ENCODE results near the gene RBFOX1. TPM values are rescaled to one million over a fixed set of nuclear protein-coding genes. Genes with fewer than 3 reads are reported as not detected.
A peak's percentile ranks its signal among the peaks of the same experiment; 100 is the strongest.

The RBFOX1 gene
- total RNA-seq, 2 experiments from 2014 or later, result not detected

DNA sequence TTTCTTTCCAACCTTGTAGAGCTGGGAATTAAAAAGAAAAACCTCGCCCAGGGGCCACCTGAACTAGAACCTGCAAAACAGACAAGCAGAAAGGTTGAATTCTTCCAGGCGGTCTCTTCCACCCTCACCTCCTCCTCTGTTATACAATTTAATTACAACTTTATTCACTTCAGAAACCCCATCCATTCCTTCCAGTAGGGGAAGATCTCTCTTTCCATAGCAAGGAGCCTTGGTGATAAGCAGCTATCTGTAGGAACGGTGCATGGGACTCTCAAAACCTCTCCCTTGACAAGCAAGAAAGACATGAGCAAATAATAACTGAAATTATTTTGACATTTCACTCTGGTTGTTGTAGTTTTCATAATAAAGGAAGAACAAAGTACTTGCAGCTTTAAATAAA lies 176.0 kb downstream of the RBFOX1 start:
- no peaks in the 10 kb centered on the region for H3K36me3 Mint-ChIP-seq
- no peak for DNase-seq
- intact Hi-C loops (cut with micrococcal nuclease), result no loop called here
- H3K9me3 Mint-ChIP-seq, result peaks cover 23% of the 10 kb centered on the region
- no peak overlapping the region for H3K27ac Mint-ChIP-seq
- POLR2A ChIA-PET, result no interaction called here
- CTCF ChIA-PET, result no interaction called here
- H3K4me3 Mint-ChIP-seq, result no peak overlapping the region
- no peaks in the 10 kb centered on the region for H3K4me1 Mint-ChIP-seq (ENCODE audit: low read depth)
- H3K27me3 Mint-ChIP-seq, result no peaks in the 10 kb centered on the region

DNA sequence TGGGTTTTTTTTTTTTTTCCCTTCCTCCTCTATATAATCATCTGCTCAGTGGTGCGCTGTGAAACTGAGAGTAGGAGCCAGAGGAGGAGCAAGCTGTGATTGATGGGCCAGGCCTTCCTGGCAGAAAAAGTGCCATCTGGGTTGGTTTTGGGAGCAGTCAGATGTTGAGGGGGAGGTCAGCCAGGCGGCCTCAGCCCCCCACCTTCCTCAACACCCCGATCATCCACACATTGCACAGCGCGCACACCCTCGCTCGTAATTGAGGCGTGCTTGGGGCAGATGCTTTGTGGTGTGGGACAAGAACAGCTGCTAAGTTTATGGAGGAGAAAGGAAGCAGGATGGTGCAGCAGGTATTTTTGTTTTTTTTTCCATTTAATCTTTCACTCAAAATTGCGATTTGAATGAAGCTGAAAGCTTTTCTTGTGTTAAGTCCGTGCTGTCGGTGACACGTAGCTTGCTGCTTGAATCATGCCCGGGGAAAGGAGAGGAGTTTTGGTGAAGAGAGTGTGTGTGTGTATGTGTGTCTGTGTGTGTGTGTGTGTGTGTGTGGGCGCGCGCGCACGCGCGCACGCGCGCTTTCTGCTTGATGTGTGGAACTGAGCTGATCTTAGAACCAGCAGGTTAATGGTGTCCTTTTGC lies 177.4 kb downstream of the RBFOX1 start:
- Mint-ChIP-seq H3K4me3 (no peak overlapping the region), H3K27ac (no peak overlapping the region), H3K27me3 (no peaks in the 10 kb centered on the region), H3K9me3 (peaks cover 28% of the 10 kb centered on the region), H3K36me3 (no peaks in the 10 kb centered on the region), H3K4me1 (ENCODE audit: low read depth) (no peaks in the 10 kb centered on the region)
- CTCF ChIA-PET, result no interaction called here
- POLR2A ChIA-PET, result interaction anchor here (0.6 kb wide), 1 partner anchor 358 kb away, joined by 3 read pairs; no protein-coding TSS in a partner anchor
- intact Hi-C loops (cut with micrococcal nuclease), result no loop called here
- DNase-seq, result no peak

GRCh38 chr16:7511549-7512260 lies 179.1 kb downstream of the RBFOX1 start:
- no peaks in the 10 kb centered on the region for H3K4me1 Mint-ChIP-seq (ENCODE audit: low read depth)
- H3K27ac Mint-ChIP-seq, result no peak overlapping the region
- ChIA-PET POLR2A (no interaction called here), CTCF (no interaction called here)
- DNase-seq, result no peak
- intact Hi-C loops (cut with micrococcal nuclease), result no loop called here
- H3K9me3 Mint-ChIP-seq, result peaks cover 30% of the 10 kb centered on the region
- H3K4me3 Mint-ChIP-seq, result no peak overlapping the region
- no peaks in the 10 kb centered on the region for H3K36me3 Mint-ChIP-seq
- no peaks in the 10 kb centered on the region for H3K27me3 Mint-ChIP-seq

DNA sequence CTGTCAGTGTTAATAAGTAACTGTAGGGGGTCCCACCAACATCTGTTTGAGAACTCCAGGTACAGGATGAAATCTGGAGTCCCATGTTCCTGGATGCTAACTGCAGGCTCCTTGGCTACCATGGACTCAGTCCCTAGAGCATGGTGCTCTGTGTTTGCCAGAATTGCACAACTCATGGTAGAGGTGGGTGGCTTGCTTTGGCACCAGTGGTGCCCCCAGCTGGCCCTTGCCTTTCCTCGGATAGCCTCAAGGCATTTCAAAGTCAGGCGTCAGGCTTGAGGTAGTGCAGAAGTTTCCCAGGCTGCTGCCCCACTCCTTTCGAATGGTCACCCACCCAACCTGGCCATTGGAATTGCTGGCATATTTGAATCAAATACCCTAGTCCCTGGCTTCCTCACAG lies 179.9 kb downstream of the RBFOX1 start:
- DNase-seq, result no peak
- intact Hi-C loops (cut with micrococcal nuclease), result no loop called here
- H3K36me3 Mint-ChIP-seq, result no peaks in the 10 kb centered on the region
- no peak overlapping the region for H3K4me3 Mint-ChIP-seq
- CTCF ChIA-PET, result no interaction called here
- no peak overlapping the region for H3K27ac Mint-ChIP-seq
- H3K4me1 Mint-ChIP-seq (ENCODE audit: low read depth), result no peaks in the 10 kb centered on the region
- POLR2A ChIA-PET, result no interaction called here
- no peaks in the 10 kb centered on the region for H3K27me3 Mint-ChIP-seq
- H3K9me3 Mint-ChIP-seq, result peaks cover 30% of the 10 kb centered on the region

- Mint-ChIP-seq H3K36me3 (no peaks in the 10 kb centered on the region), H3K9me3 (peaks cover 30% of the 10 kb centered on the region), H3K4me1 (ENCODE audit: low read depth) (no peaks in the 10 kb centered on the region), H3K27me3 (no peaks in the 10 kb centered on the region), H3K4me3 (no peak overlapping the region), H3K27ac (no peak overlapping the region)
- intact Hi-C loops (cut with micrococcal nuclease), result no loop called here
- ChIA-PET CTCF (no interaction called here), POLR2A (no interaction called here)
- DNase-seq, result peak; percentile 9
These were observed 180.8 kb downstream of the RBFOX1 start for GRCh38 chr16:7513429-7513828.

GRCh38 chr16:7515543-7515942 lies 182.9 kb downstream of the RBFOX1 start:
- no peaks in the 10 kb centered on the region for H3K4me1 Mint-ChIP-seq (ENCODE audit: low read depth)
- ChIA-PET CTCF (no interaction called here), POLR2A (no interaction called here)
- no peaks in the 10 kb centered on the region for H3K36me3 Mint-ChIP-seq
- H3K27me3 Mint-ChIP-seq, result no peaks in the 10 kb centered on the region
- H3K9me3 Mint-ChIP-seq, result peaks cover 26% of the 10 kb centered on the region
- no peak for DNase-seq
- intact Hi-C loops (cut with micrococcal nuclease), result no loop called here
- H3K4me3 Mint-ChIP-seq, result no peak overlapping the region
- no peak overlapping the region for H3K27ac Mint-ChIP-seq

DNA sequence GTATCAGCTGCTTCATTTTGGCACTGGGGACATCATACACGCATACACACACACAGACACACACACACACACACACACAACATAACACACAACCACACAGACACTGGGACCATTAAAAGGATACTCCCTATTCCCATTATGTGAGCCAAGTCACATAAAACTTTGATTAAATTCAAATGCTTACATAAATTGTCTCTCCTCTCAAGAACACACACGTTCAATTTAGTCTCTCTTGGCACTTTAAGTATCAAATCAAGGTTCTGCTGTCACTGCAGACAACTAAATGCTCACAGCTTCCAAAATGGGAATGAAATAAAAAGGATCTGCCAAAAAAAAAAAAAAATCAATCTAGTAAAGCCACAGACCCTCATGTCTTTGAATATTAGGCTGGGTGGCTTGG lies 184.9 kb downstream of the RBFOX1 start:
- POLR2A ChIA-PET, result no interaction called here
- Mint-ChIP-seq H3K27ac (no peak overlapping the region), H3K9me3 (peaks cover 22% of the 10 kb centered on the region), H3K27me3 (no peaks in the 10 kb centered on the region), H3K4me1 (ENCODE audit: low read depth) (no peaks in the 10 kb centered on the region), H3K4me3 (no peak overlapping the region), H3K36me3 (no peaks in the 10 kb centered on the region)
- intact Hi-C loops (cut with micrococcal nuclease), result no loop called here
- DNase-seq, result no peak
- CTCF ChIA-PET, result no interaction called here

DNA sequence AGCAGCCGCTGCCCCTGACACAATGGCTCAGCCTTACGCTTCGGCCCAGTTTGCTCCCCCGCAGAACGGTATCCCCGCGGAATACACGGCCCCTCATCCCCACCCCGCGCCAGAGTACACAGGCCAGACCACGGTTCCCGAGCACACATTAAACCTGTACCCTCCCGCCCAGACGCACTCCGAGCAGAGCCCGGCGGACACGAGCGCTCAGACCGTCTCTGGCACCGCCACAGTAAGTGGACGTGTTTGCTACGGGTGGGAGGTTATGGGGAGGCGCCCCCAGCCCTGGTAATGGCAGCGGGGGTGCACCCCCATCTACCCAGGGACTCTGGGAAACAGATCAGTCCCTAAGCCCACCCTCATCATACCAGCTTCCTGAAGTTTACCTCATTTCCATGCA lies 185.5 kb downstream of the RBFOX1 start:
- intact Hi-C loops (cut with micrococcal nuclease), result no loop called here
- DNase-seq, result no peak
- H3K9me3 Mint-ChIP-seq, result peaks cover 22% of the 10 kb centered on the region
- no peaks in the 10 kb centered on the region for H3K27me3 Mint-ChIP-seq
- no peaks in the 10 kb centered on the region for H3K36me3 Mint-ChIP-seq
- ChIA-PET POLR2A (no interaction called here), CTCF (no interaction called here)
- no peak overlapping the region for H3K4me3 Mint-ChIP-seq
- no peak overlapping the region for H3K27ac Mint-ChIP-seq
- no peaks in the 10 kb centered on the region for H3K4me1 Mint-ChIP-seq (ENCODE audit: low read depth)

- Mint-ChIP-seq H3K27ac (no peak overlapping the region), H3K36me3 (no peaks in the 10 kb centered on the region), H3K4me3 (no peak overlapping the region), H3K4me1 (ENCODE audit: low read depth) (no peaks in the 10 kb centered on the region), H3K27me3 (no peaks in the 10 kb centered on the region), H3K9me3 (peaks cover 5% of the 10 kb centered on the region)
- intact Hi-C loops (cut with micrococcal nuclease), result no loop called here
- POLR2A ChIA-PET, result no interaction called here
- DNase-seq, result no peak
- CTCF ChIA-PET, result no interaction called here
These were observed 189.2 kb downstream of the RBFOX1 start for GRCh38 chr16:7521834-7522233.

GRCh38 chr16:7524419-7524818 lies 191.8 kb downstream of the RBFOX1 start:
- DNase-seq, result no peak
- Mint-ChIP-seq H3K4me3 (no peak overlapping the region), H3K36me3 (no peaks in the 10 kb centered on the region), H3K4me1 (ENCODE audit: low read depth) (no peaks in the 10 kb centered on the region), H3K9me3 (peaks cover 7% of the 10 kb centered on the region), H3K27ac (no peak overlapping the region), H3K27me3 (no peaks in the 10 kb centered on the region)
- intact Hi-C loops (cut with micrococcal nuclease), result no loop called here
- POLR2A ChIA-PET, result no interaction called here
- CTCF ChIA-PET, result no interaction called here

GRCh38 chr16:7526736-7527135 lies 194.1 kb downstream of the RBFOX1 start:
- H3K4me1 Mint-ChIP-seq (ENCODE audit: low read depth), result no peaks in the 10 kb centered on the region
- H3K4me3 Mint-ChIP-seq, result no peak overlapping the region
- intact Hi-C loops (cut with micrococcal nuclease), result no loop called here
- peaks cover 9% of the 10 kb centered on the region for H3K9me3 Mint-ChIP-seq
- DNase-seq, result no peak
- no peak overlapping the region for H3K27ac Mint-ChIP-seq
- CTCF ChIA-PET, result no interaction called here
- POLR2A ChIA-PET, result no interaction called here
- H3K36me3 Mint-ChIP-seq, result no peaks in the 10 kb centered on the region
- no peaks in the 10 kb centered on the region for H3K27me3 Mint-ChIP-seq

- Mint-ChIP-seq H3K4me1 (ENCODE audit: low read depth) (no peaks in the 10 kb centered on the region), H3K27me3 (no peaks in the 10 kb centered on the region), H3K9me3 (peaks cover 27% of the 10 kb centered on the region), H3K36me3 (no peaks in the 10 kb centered on the region), H3K27ac (no peak overlapping the region), H3K4me3 (no peak overlapping the region)
- ChIA-PET CTCF (no interaction called here), POLR2A (no interaction called here)
- intact Hi-C loops (cut with micrococcal nuclease), result no loop called here
- no peak for DNase-seq
These were observed 199.9 kb downstream of the RBFOX1 start for GRCh38 chr16:7532534-7532933.

GRCh38 chr16:7534749-7535148 lies 202.1 kb downstream of the RBFOX1 start:
- no peaks in the 10 kb centered on the region for H3K27me3 Mint-ChIP-seq
- no peaks in the 10 kb centered on the region for H3K36me3 Mint-ChIP-seq
- ChIA-PET POLR2A (no interaction called here), CTCF (no interaction called here)
- no peak for DNase-seq
- no peak overlapping the region for H3K4me3 Mint-ChIP-seq
- no peak overlapping the region for H3K27ac Mint-ChIP-seq
- intact Hi-C loops (cut with micrococcal nuclease), result no loop called here
- H3K4me1 Mint-ChIP-seq (ENCODE audit: low read depth), result no peaks in the 10 kb centered on the region
- peaks cover 30% of the 10 kb centered on the region for H3K9me3 Mint-ChIP-seq

Measured in activated CD4-positive, alpha-beta memory T cell treated with anti-CD3 and anti-CD28 coated beads for 36 hours (primary cell).